NB4 (cell line): ENCODE results near the gene LENG8.

Source experiments
- DNase-seq: peaks from one replicate; pipeline ENCODE4 v3.0.0; 2010; ENCODE audit warnings: low read depth
- H3K4me3 ChIP-seq: one replicate; pipeline ENCODE4 v1.5.1; 2011; ENCODE audit warnings: mild to moderate bottlenecking, low read depth, low read length, moderate library complexity
- CTCF ChIP-seq: IDR thresholded peaks from one replicate; pipeline ENCODE4 v1.5.1; 2012; ENCODE audit warnings: low read depth, low read length
- MYC ChIP-seq: IDR thresholded peaks from 2 replicates; pipeline ENCODE4 v1.6.1; 2011; ENCODE audit warnings: low read depth, low read length
- POLR2A ChIP-seq: IDR thresholded peaks from 2 replicates; pipeline ENCODE4 v1.6.1; 2011; ENCODE audit warnings: mild to moderate bottlenecking; ENCODE audit not compliant: insufficient read length; ENCODE audit errors: extremely low read depth
- TF ChIP-seq, protein P1 (sequence below): IDR thresholded peaks from 2 replicates; pipeline ENCODE4 v1.6.1; 2011; ENCODE audit warnings: low read depth, low read length

LENG8 gene

GRCh38 chr19:54454781-54455675, 6.0 kb downstream of the LENG8 start:
- no peak for DNase-seq
- no peak overlapping the region for H3K4me3 ChIP-seq
- TF ChIP-seq POLR2A (no peak), CTCF (no peak), MYC (no peak)
- TF ChIP-seq, protein P1, sequence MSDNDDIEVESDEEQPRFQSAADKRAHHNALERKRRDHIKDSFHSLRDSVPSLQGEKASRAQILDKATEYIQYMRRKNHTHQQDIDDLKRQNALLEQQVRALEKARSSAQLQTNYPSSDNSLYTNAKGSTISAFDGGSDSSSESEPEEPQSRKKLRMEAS: no peak

DNA sequence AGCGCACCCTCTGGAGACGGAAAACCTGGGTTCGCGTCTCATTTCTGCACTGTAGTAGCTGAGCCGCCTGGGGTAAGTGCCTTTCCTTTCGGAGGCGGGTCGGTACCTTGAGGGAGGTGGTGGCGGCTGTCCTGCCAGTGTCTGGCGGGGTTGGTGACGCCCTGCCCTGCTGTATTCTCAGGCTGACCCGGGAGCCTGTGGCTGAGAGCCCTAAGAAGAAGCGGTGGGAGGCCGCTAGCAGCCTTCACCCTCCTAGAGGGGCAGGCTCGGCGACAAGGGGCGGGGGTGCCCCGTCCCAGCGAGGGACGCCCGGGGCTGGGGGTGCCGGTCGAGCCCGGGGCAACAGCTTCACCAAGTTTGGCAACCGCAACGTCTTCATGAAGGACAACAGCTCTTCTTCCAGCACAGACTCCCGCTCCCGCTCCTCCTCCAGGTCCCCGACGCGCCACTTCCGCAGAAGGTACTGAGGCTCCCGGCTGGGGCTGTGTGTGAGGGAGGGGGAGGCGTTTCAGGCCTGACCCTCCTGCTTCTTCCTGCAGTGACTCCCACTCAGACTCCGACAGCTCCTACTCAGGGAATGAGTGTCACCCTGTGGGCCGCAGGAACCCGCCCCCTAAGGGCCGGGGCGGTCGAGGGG, 6.9 kb downstream of the LENG8 start:
- no peak for DNase-seq
- TF ChIP-seq POLR2A (no peak), MYC (no peak), CTCF (no peak)
- TF ChIP-seq, protein P1: no peak
- no peak overlapping the region for H3K4me3 ChIP-seq

DNA sequence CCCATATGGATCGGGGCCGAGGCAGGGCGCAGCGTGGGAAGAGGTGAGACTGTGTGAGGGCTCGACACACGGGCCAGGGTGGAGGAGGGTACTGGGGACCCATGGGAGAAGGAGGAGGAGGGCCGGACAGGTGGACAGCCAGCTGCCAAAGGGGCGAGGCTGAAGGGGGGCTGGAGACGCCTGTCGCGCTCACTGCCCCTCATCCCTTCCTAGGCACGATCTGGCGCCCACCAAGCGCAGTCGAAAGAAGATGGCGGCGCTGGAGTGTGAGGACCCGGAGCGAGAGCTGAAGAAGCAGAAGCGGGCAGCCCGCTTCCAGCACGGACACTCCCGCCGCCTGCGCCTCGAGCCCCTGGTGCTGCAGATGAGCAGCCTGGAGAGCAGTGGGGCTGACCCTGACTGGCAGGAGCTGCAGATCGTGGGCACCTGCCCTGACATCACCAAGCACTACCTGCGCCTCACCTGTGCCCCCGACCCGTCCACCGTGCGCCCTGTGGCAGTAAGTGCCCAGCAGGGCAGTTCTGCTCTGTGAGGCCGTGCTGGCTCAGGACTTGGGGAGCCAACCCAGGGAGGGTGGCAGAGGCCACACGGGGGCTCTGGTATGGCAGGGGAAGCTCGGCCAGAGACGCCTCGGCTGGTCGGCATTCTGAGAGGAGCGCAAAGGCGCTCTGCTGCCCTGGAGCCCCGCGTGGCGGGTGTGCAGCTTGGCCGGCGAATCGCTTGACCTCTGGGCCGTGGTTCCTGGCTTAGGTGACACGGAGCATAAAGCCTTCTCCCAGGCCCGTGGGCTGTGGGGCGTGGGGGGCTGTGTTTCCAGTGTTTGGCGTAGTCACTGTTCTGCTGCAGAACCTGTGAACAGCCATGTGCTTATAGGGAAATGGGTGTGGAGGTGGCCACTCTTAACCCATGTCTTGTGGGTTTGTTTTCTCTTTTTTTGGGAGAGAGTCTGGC, 7.7 kb downstream of the LENG8 start:
- no peak for DNase-seq
- no peak overlapping the region for H3K4me3 ChIP-seq
- TF ChIP-seq CTCF: no peak
- no peak for TF ChIP-seq POLR2A
- no peak for TF ChIP-seq MYC
- TF ChIP-seq, protein P1: no peak

- H3K4me3 ChIP-seq: no peak overlapping the region
- TF ChIP-seq POLR2A (no peak), MYC (no peak), CTCF (no peak)
- TF ChIP-seq, protein P1: no peak
- no peak for DNase-seq
Measured at GRCh38 chr19:54457773-54458647, 9.0 kb downstream of the LENG8 start.
